ENCODE measurements around the gene HSBP1. TPM values are rescaled to one million over a fixed set of nuclear protein-coding genes. Genes with fewer than 3 reads are reported as not detected.

HSBP1 gene
- total RNA-seq, 1 experiment from 2014 or later: 163 TPM

- TF ChIP-seq CTCF (conservative IDR thresholded peaks at IDR 0.05; ENCODE audit: low read depth, low read length) (no peak), EZH2 (IDR thresholded peaks at IDR 0.05; ENCODE audit: borderline replicate concordance, low read depth, low read length, poor library complexity, severe bottlenecking) (no peak)
- no peak for DNase-seq (ENCODE audit: low spot score)
- Histone ChIP-seq H3K27ac (ENCODE audit: low read depth, low read length, poor library complexity, severe bottlenecking) (no peak overlapping the region), H3K9me3 (ENCODE audit: low read depth, low read length, poor library complexity, severe bottlenecking) (no peaks in the 10 kb centered on the region), H3K4me1 (ENCODE audit: insufficient read depth, low read length, poor library complexity, severe bottlenecking) (peaks cover 9% of the 10 kb centered on the region), H3K27me3 (replicated peaks; ENCODE audit: insufficient read depth, low read depth, low read length, poor library complexity) (no peaks in the 10 kb centered on the region), H3K36me3 (ENCODE audit: insufficient read depth, low read length, poor library complexity, severe bottlenecking) (no peaks in the 10 kb centered on the region), H3K4me3 (ENCODE audit: low read depth, low read length, poor library complexity, severe bottlenecking) (no peak overlapping the region)
- CTCF ChIA-PET: no interaction called here
- intact Hi-C loops (cut with micrococcal nuclease; ENCODE audit: unreplicated experiment): no loop called here
- POLR2A ChIA-PET (ENCODE audit: low non-redundant PET): no interaction called here
- BruUV-seq (replicated peaks): no TSS peak
Measured at GRCh38 chr16:83838151-83838550, 30.4 kb downstream of the HSBP1 start.

GRCh38 chr16:83839561-83839960, 31.8 kb downstream of the HSBP1 start:
- DNase-seq (ENCODE audit: low spot score): no peak
- POLR2A ChIA-PET (ENCODE audit: low non-redundant PET): no interaction called here
- Histone ChIP-seq H3K36me3 (ENCODE audit: insufficient read depth, low read length, poor library complexity, severe bottlenecking) (no peaks in the 10 kb centered on the region), H3K4me3 (ENCODE audit: low read depth, low read length, poor library complexity, severe bottlenecking) (no peak overlapping the region), H3K27me3 (replicated peaks; ENCODE audit: insufficient read depth, low read depth, low read length, poor library complexity) (no peaks in the 10 kb centered on the region), H3K27ac (ENCODE audit: low read depth, low read length, poor library complexity, severe bottlenecking) (no peak overlapping the region), H3K4me1 (ENCODE audit: insufficient read depth, low read length, poor library complexity, severe bottlenecking) (peaks cover 9% of the 10 kb centered on the region), H3K9me3 (ENCODE audit: low read depth, low read length, poor library complexity, severe bottlenecking) (no peaks in the 10 kb centered on the region)
- BruUV-seq (replicated peaks): no TSS peak
- no peak for TF ChIP-seq EZH2 (IDR thresholded peaks at IDR 0.05; ENCODE audit: borderline replicate concordance, low read depth, low read length, poor library complexity, severe bottlenecking)
- intact Hi-C loops (cut with micrococcal nuclease; ENCODE audit: unreplicated experiment): no loop called here
- CTCF ChIA-PET: no interaction called here

DNA sequence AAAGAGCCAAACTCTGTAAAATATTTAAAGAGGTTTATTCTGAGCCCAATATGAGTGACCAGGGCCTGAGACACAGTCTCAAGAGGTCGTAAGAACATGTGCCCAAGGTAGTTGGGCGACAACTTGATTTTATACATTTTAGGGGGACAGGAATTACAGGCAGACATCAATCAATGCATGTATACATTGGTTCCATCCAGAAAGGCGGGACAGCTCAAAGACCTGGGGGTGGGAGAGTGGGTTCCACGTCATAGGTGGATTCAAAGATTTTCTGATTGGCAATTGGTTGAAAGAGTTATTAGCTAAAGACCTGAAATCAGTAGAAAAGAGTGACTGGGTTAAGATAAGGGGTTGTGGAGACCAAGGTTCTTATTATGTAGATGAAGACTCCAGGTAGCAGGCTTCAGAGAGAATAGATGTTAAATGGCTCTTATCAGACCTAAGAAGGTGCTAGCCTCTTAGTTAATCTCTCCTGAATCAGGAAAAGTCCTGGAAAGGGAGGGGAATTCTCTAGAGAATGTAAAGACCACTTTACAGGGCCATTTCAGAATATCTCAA, 32.4 kb downstream of the HSBP1 start:
- TF ChIP-seq CTCF (conservative IDR thresholded peaks at IDR 0.05; ENCODE audit: low read depth, low read length): no peak
- TF ChIP-seq EZH2 (IDR thresholded peaks at IDR 0.05; ENCODE audit: borderline replicate concordance, low read depth, low read length, poor library complexity, severe bottlenecking): no peak
- DNase-seq (ENCODE audit: low spot score): no peak
- ChIA-PET POLR2A (ENCODE audit: low non-redundant PET) (no interaction called here), CTCF (no interaction called here)
- H3K27me3 ChIP-seq (replicated peaks; ENCODE audit: insufficient read depth, low read depth, low read length, poor library complexity): no peaks in the 10 kb centered on the region
- H3K9me3 ChIP-seq (ENCODE audit: low read depth, low read length, poor library complexity, severe bottlenecking): no peaks in the 10 kb centered on the region
- H3K4me3 ChIP-seq (ENCODE audit: low read depth, low read length, poor library complexity, severe bottlenecking): no peak overlapping the region
- no peak overlapping the region for H3K27ac ChIP-seq (ENCODE audit: low read depth, low read length, poor library complexity, severe bottlenecking)
- no TSS peak for BruUV-seq (replicated peaks)
- intact Hi-C loops (cut with micrococcal nuclease; ENCODE audit: unreplicated experiment): no loop called here
- no peaks in the 10 kb centered on the region for H3K36me3 ChIP-seq (ENCODE audit: insufficient read depth, low read length, poor library complexity, severe bottlenecking)
- peaks cover 9% of the 10 kb centered on the region for H3K4me1 ChIP-seq (ENCODE audit: insufficient read depth, low read length, poor library complexity, severe bottlenecking)

GRCh38 chr16:83842291-83842690, 34.5 kb downstream of the HSBP1 start:
- TF ChIP-seq CTCF (conservative IDR thresholded peaks at IDR 0.05; ENCODE audit: low read depth, low read length) (no peak), EZH2 (IDR thresholded peaks at IDR 0.05; ENCODE audit: borderline replicate concordance, low read depth, low read length, poor library complexity, severe bottlenecking) (no peak)
- Histone ChIP-seq H3K27me3 (replicated peaks; ENCODE audit: insufficient read depth, low read depth, low read length, poor library complexity) (no peaks in the 10 kb centered on the region), H3K4me3 (ENCODE audit: low read depth, low read length, poor library complexity, severe bottlenecking) (no peak overlapping the region), H3K27ac (ENCODE audit: low read depth, low read length, poor library complexity, severe bottlenecking) (no peak overlapping the region), H3K9me3 (ENCODE audit: low read depth, low read length, poor library complexity, severe bottlenecking) (no peaks in the 10 kb centered on the region), H3K36me3 (ENCODE audit: insufficient read depth, low read length, poor library complexity, severe bottlenecking) (no peaks in the 10 kb centered on the region), H3K4me1 (ENCODE audit: insufficient read depth, low read length, poor library complexity, severe bottlenecking) (no peaks in the 10 kb centered on the region)
- BruUV-seq (replicated peaks): no TSS peak
- ChIA-PET CTCF (interaction anchor here (0.6 kb wide), 1 partner anchor 114 kb away, joined by 3 read pairs; no protein-coding TSS in a partner anchor), POLR2A (ENCODE audit: low non-redundant PET) (interaction anchor here (0.6 kb wide), 1 partner anchor 148 kb away, joined by 4 read pairs; no protein-coding TSS in a partner anchor)
- DNase-seq (ENCODE audit: low spot score): no peak
- intact Hi-C loops (cut with micrococcal nuclease; ENCODE audit: unreplicated experiment): no loop called here
